IMR-90 (cell line): Measurements from ENCODE around the gene GAS6. TPM values are rescaled to one million over a fixed set of nuclear protein-coding genes. Genes with fewer than 3 reads are reported as not detected.
A peak's percentile ranks its signal among the peaks of the same experiment; 100 is the strongest.

Experiments
- ATAC-seq: fragments of 200-7000 bp; cut with Tn5 transposase; 2 replicates; pipeline ENCODE4 v1.9.1; 2020; ENCODE audit warnings: low read depth, mild to moderate bottlenecking, moderate library complexity
- BruUV-seq: library from RNA; stranded (reverse); fragments of 400-500 nt; replicated peaks from 2 replicates; lab custom pipeline; 2021; lab: Mats Ljungman, UMichigan
- CTCF ChIA-PET: fragments of 300-600 bp; formaldehyde crosslinking; extraction: SDS; loops from one replicate; lab custom pipeline; 2021; ENCODE audit warnings: antibody characterized with exemption; lab: Yijun Ruan, JAX
- POLR2A ChIA-PET: fragments of 300-600 bp; sonication (Branson Sonifier 250); formaldehyde crosslinking; loops from one replicate; lab custom pipeline; 2022; ENCODE audit warnings: antibody characterized with exemption; ENCODE audit not compliant: unreplicated experiment; lab: Charles Lee
- DNase-seq: peaks from one replicate; pipeline ENCODE4 v3.0.0; 2013
- H2AFZ ChIP-seq: replicated peaks from 2 replicates; pipeline ENCODE3; 2013; ENCODE audit warnings: low read length, mild to moderate bottlenecking; ENCODE audit not compliant: poor library complexity
- H2AK5ac ChIP-seq: 2 replicates; pipeline ENCODE4 v1.6.1; 2013; ENCODE audit warnings: low read depth, low read length, inconsistent platforms
- H2AK9ac ChIP-seq: replicated peaks from 2 replicates; pipeline ENCODE3; 2013; ENCODE audit warnings: mild to moderate bottlenecking, low read depth, low read length, moderate library complexity; ENCODE audit not compliant: poor library complexity
- H2BK120ac ChIP-seq: 2 replicates; pipeline ENCODE4 v1.6.1; 2013; ENCODE audit warnings: low read depth, low read length, inconsistent platforms
- H2BK15ac ChIP-seq: 3 replicates; pipeline ENCODE4 v1.6.1; 2013; ENCODE audit warnings: low read depth, low read length, inconsistent platforms
- H2BK20ac ChIP-seq: 2 replicates; pipeline ENCODE4 v1.6.1; 2013; ENCODE audit warnings: low read depth, mild to moderate bottlenecking, inconsistent platforms, low read length, moderate library complexity
- H2BK5ac ChIP-seq: 2 replicates; pipeline ENCODE4 v1.6.1; 2013; ENCODE audit warnings: mild to moderate bottlenecking, low read depth, low read length, inconsistent platforms; ENCODE audit not compliant: poor library complexity, severe bottlenecking
- H3K14ac ChIP-seq: replicated peaks from 2 replicates; pipeline ENCODE4 v1.6.1; 2013; ENCODE audit warnings: low read depth, low read length, inconsistent platforms
- H3K18ac ChIP-seq: 2 replicates; pipeline ENCODE4 v1.6.1; 2013; ENCODE audit warnings: low read depth, low read length, control low read depth
- H3K23ac ChIP-seq: 2 replicates; pipeline ENCODE4 v1.6.1; 2013; ENCODE audit warnings: low read depth, low read length, inconsistent platforms
- H3K27ac ChIP-seq: 2 replicates; pipeline ENCODE4 v1.5.1; 2013; ENCODE audit warnings: mild to moderate bottlenecking, control low read depth, low read length; ENCODE audit not compliant: insufficient read depth
- H3K27me3 ChIP-seq: 2 replicates; pipeline ENCODE4 v1.6.1; 2013; ENCODE audit warnings: low read length; ENCODE audit not compliant: control insufficient read depth, insufficient read depth
- H3K36me3 ChIP-seq: 2 replicates; pipeline ENCODE4 v1.6.1; 2013; ENCODE audit warnings: low read length, mixed read lengths; ENCODE audit not compliant: control insufficient read depth, insufficient read depth
- H3K4ac ChIP-seq: 2 replicates; pipeline ENCODE4 v1.6.1; 2013; ENCODE audit warnings: low read depth, low read length, inconsistent platforms
- H3K4me1 ChIP-seq: 2 replicates; pipeline ENCODE4 v1.6.1; 2013; ENCODE audit warnings: low read length, mixed read lengths; ENCODE audit not compliant: control insufficient read depth, insufficient read depth
- H3K4me2 ChIP-seq: 2 replicates; pipeline ENCODE4 v1.6.1; 2013; ENCODE audit warnings: low read depth, mild to moderate bottlenecking, control low read depth, low read length, moderate library complexity
- H3K4me3 ChIP-seq: 2 replicates; pipeline ENCODE4 v1.5.1; 2013; ENCODE audit warnings: low read depth, mild to moderate bottlenecking, control low read depth, low read length, moderate library complexity; ENCODE audit not compliant: insufficient read depth
- H3K56ac ChIP-seq: 2 replicates; pipeline ENCODE4 v1.6.1; 2013; ENCODE audit warnings: low read length, inconsistent platforms; ENCODE audit not compliant: insufficient read depth; ENCODE audit errors: extremely low read depth
- H3K79me1 ChIP-seq, 2 experiments: 2 replicates each; pipeline ENCODE4 v1.6.1; 2013; ENCODE audit warnings: low read length in 2 of 2, inconsistent platforms in 1 of 2, low read depth in 1 of 2
- H3K9ac ChIP-seq: 2 replicates; pipeline ENCODE4 v1.6.1; 2013; ENCODE audit warnings: low read depth, low read length, control low read depth
- H3K9me1 ChIP-seq: 2 replicates; pipeline ENCODE4 v1.6.1; 2013; ENCODE audit warnings: low read length, inconsistent platforms; ENCODE audit not compliant: insufficient read depth
- H3K9me3 ChIP-seq: 2 replicates; pipeline ENCODE4 v1.6.1; 2013; ENCODE audit warnings: low read length; ENCODE audit not compliant: control insufficient read depth, insufficient read depth
- H4K20me1 ChIP-seq: 2 replicates; pipeline ENCODE4 v1.6.1; 2013; ENCODE audit warnings: low read length, inconsistent platforms; ENCODE audit not compliant: insufficient read depth
- H4K5ac ChIP-seq: 2 replicates; pipeline ENCODE4 v1.6.1; 2013; ENCODE audit warnings: mild to moderate bottlenecking, low read depth, low read length, control low read depth
- H4K8ac ChIP-seq, 2 experiments: 2 replicates each; pipeline ENCODE4 v1.6.1; 2013; ENCODE audit warnings: low read depth in 2 of 2, low read length in 2 of 2, control low read depth in 1 of 2, inconsistent platforms in 1 of 2
- H4K91ac ChIP-seq: 2 replicates; pipeline ENCODE4 v1.6.1; 2013; ENCODE audit warnings: low read depth, low read length, inconsistent platforms; ENCODE audit not compliant: insufficient read depth
- BHLHE40 ChIP-seq: fragments of 150-350 bp; IDR thresholded peaks from 2 replicates; pipeline ENCODE4 v1.6.1; 2016; ENCODE audit warnings: mild to moderate bottlenecking, low read depth, low read length
- CTCF ChIP-seq: conservative IDR thresholded peaks from 2 replicates; pipeline ENCODE4 v1.5.1; 2012; ENCODE audit warnings: mild to moderate bottlenecking, low read depth, low read length, improper control_type of control experiment
- MXI1 ChIP-seq: IDR thresholded peaks from 2 replicates; pipeline ENCODE4 v1.6.1; 2012; ENCODE audit warnings: low read depth, mild to moderate bottlenecking, low read length, moderate library complexity, borderline replicate concordance
- WGBS, 2 experiments: methylation state at CpG; one replicate each; pipeline versions ENCODE4 v1.1.5 to v1.1.7; 2013; ENCODE audit warnings: missing lambda C conversion rate in 2 of 2; ENCODE audit not compliant: insufficient read length in 1 of 2; ENCODE audit errors: extremely low coverage in 2 of 2; 5-methylcytosine and 5-hydroxymethylcytosine counted together
- dilution Hi-C: fragments of 300-500 bp; cut with HindIII; formaldehyde crosslinking; loops from one replicate; pipeline ENCODE4 v1.14.3; 2018; ENCODE audit warnings: low sequenced_read_pairs; ENCODE audit not compliant: unreplicated experiment
- in situ Hi-C: fragments of 300-500 bp; cut with MboI; formaldehyde crosslinking; loops from 3 replicates; pipeline ENCODE4 v1.14.3; 2019; ENCODE audit warnings: low sequenced_read_pairs, inconsistent platforms, mixed read lengths
- intact Hi-C: fragments of 100-400 bp; cut with micrococcal nuclease; formaldehyde crosslinking; loops from 2 replicates; pipeline ENCODE4 v1.10.0; 2022
- polyA plus RNA-seq, 3 experiments: library from polyadenylated mRNA; depleted of rRNA; stranded (reverse); fragments of >200 nt; gene quantifications; 2 replicates each; pipeline ENCODE4 v1.2.3, GENCODE V29; 2012; ENCODE audit warnings: low replicate concordance in 1 of 3
- total RNA-seq: library from RNA; depleted of rRNA; stranded (reverse); fragments of >200 nt; gene quantifications from 2 replicates; pipeline ENCODE4 v1.2.3, GENCODE V29; 2012

The GAS6 gene
- total and polyA plus RNA-seq, 2 of the 4 experiments (the other 2 are of a cell fraction): 220 to 823 TPM

- peak; percentile 17 for DNase-seq
- Histone ChIP-seq H2AFZ (peak overlapping the region; percentile 32), H3K4me2 (no peak overlapping the region), H3K36me3 (no peaks in the 10 kb centered on the region), H3K9me1 (peaks cover 9% of the 10 kb centered on the region), H3K23ac (no peak overlapping the region), H3K9ac (no peak overlapping the region), H2BK20ac (no peak overlapping the region), H3K4me1 (no peaks in the 10 kb centered on the region), H4K8ac (no peak overlapping the region), H4K91ac (no peak overlapping the region), H3K14ac (no peak overlapping the region), H3K79me1 (peaks cover 0 to 5% of the 10 kb centered on the region in 2 experiments; a peak in 1 of 4 replicates), H3K4ac (no peak overlapping the region), H4K20me1 (no peaks in the 10 kb centered on the region), H3K27ac (no peak overlapping the region), H2AK5ac (no peak overlapping the region), H2BK120ac (no peak overlapping the region), H2BK5ac (no peak overlapping the region), H2AK9ac (no peak overlapping the region), H3K9me3 (peaks cover 2% of the 10 kb centered on the region; the same call in 1 of the 2 replicates), H3K56ac (no peak overlapping the region), H3K4me3 (no peak overlapping the region), H2BK15ac (no peak overlapping the region), H4K5ac (no peak overlapping the region), H3K18ac (no peak overlapping the region), H3K27me3 (peaks cover 16% of the 10 kb centered on the region)
- ChIA-PET POLR2A (no interaction called here), CTCF (interaction anchor here (0.7 kb wide), 1 partner anchor 76 kb away, joined by 4 read pairs; no protein-coding TSS in a partner anchor)
- dilution Hi-C loops (no loop called here), in situ Hi-C loops (no loop called here), intact Hi-C loops (loop anchor here (2.0 kb wide), 1 partner anchor 19 kb away; the partner anchor contains the start of gene TMEM255B)
- TF ChIP-seq MXI1 (peak; percentile 94), BHLHE40 (peak; percentile 94), CTCF (no peak)
- 14% methylated on average over 16 of the region's 29 CpGs; no CpG with 5 or more reads in 1 of the 2 experiments for WGBS, 2 experiments
- BruUV-seq: no TSS peak
- peak; percentile 91 for ATAC-seq
Observed at GRCh38 chr13:113777311-113778260, 86.3 kb downstream of the GAS6 start.
